Tibial nerve (tissue), 4 donors: ENCODE measurements around the gene SASS6. TPM values are rescaled to one million over a fixed set of nuclear protein-coding genes. Genes with fewer than 3 reads are reported as not detected.

ENCODE experiments used
- DNase-seq, 2 donors: peaks; one replicate each; pipeline ENCODE4 v3.0.0-alpha.2; 2019; ENCODE audit warnings: low spot score in 2 of 2
- H3K27ac ChIP-seq, 4 donors: fragments of 200-600 bp; sonication (generic) in 3 of 4; one replicate each; pipeline ENCODE4 v1.5.1; 2017 to 2019; ENCODE audit warnings: mild to moderate bottlenecking in 1 of 4
- H3K27me3 ChIP-seq, 2 donors: fragments of 200-600 bp; sonication (generic) in 1 of 2; one replicate each; pipeline versions ENCODE4 v1.5.1 to v1.6.0; 2017 to 2019
- H3K36me3 ChIP-seq, 3 donors: fragments of 200-600 bp; sonication (generic); one replicate each; pipeline ENCODE4 v1.5.1; 2018 to 2019
- H3K4me1 ChIP-seq, 4 donors: fragments of 200-600 bp; sonication (generic) in 3 of 4; one replicate each; pipeline ENCODE4 v1.5.1; 2017 to 2019
- H3K4me3 ChIP-seq, 4 donors: fragments of 200-600 bp; sonication (generic) in 3 of 4; one replicate each; pipeline ENCODE4 v1.5.1; 2017 to 2019; ENCODE audit warnings: mild to moderate bottlenecking in 1 of 4, moderate library complexity in 1 of 4
- H3K9me3 ChIP-seq, 4 donors: fragments of 200-600 bp; sonication (generic) in 3 of 4; one replicate each; pipeline ENCODE4 v1.5.1; 2017 to 2019
- CTCF ChIP-seq, 5 experiments: fragments of 200-600 bp in 3 of 5; fragments of 450-650 bp in 2 of 5; sonication (generic) in 3 of 5; IDR thresholded peaks; one replicate each; pipeline ENCODE4 v1.5.1; 2016 to 2019; ENCODE audit warnings: antibody characterized with exemption in 5 of 5, mild to moderate bottlenecking in 3 of 5, moderate library complexity in 2 of 5
- EP300 ChIP-seq, 2 donors: sonication (generic); formaldehyde crosslinking; IDR thresholded peaks; one replicate each; pipeline ENCODE4 v1.6.1; 2017; ENCODE audit warnings: antibody characterized with exemption in 2 of 2, mild to moderate bottlenecking in 1 of 2
- POLR2A ChIP-seq, 2 donors: fragments of 450-650 bp; IDR thresholded peaks; one replicate each; pipeline ENCODE4 v1.6.1; 2017; ENCODE audit warnings: antibody characterized with exemption in 2 of 2, mild to moderate bottlenecking in 2 of 2, moderate library complexity in 2 of 2
- WGBS, 2 donors: methylation state at CpG; one replicate each; pipeline ENCODE4 v1.1.5; 2018; 5-methylcytosine and 5-hydroxymethylcytosine counted together
- total RNA-seq, 4 donors: library from RNA; depleted of rRNA; stranded (reverse); fragments of >200 nt; gene quantifications; one replicate each; pipeline ENCODE4 v1.1.0, GENCODE V29; 2016

The SASS6 gene
- total RNA-seq, 4 donors from 2014 or later, result 1.8 to 3.9 (median 2.7) TPM

GRCh38 chr1:100147875-100148274 lies 15.1 kb upstream of the SASS6 start:
- Histone ChIP-seq H3K4me1 (no peaks in the 10 kb centered on the region), H3K27me3 (no peaks in the 10 kb centered on the region), H3K27ac (no peak overlapping the region), H3K36me3 (peaks cover 0 to 82% (median 9%) of the 10 kb centered on the region in 3 donors), H3K4me3 (no peak overlapping the region), H3K9me3 (no peaks in the 10 kb centered on the region)
- no peak for DNase-seq
- TF ChIP-seq EP300 (IDR thresholded peaks at IDR 0.05) (no peak), POLR2A (IDR thresholded peaks at IDR 0.05) (no peak), CTCF (IDR thresholded peaks at IDR 0.05) (no peak)
- 85 to 87% methylated on average over 4 of the region's 4 CpGs for WGBS, 2 donors

DNA sequence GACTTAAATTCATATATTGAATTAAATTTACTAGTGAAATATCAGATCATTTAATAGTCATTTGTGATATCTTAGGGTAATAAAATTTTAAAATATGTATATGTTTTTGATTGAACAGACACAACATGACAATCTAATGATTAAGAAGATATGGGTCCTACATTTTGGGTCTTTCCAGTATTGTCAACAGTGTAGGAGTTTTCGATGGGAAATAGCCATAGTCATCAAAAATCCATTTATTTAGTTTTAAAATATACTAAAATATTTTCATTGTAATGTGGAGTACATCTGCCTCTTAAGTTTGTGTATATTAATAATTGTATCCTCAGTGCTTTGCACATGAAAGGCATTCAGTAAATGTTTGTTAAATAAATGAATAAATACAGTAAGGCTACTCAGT lies 14.2 kb upstream of the SASS6 start:
- Histone ChIP-seq H3K4me3 (no peak overlapping the region), H3K36me3 (peaks cover 0 to 91% (median 9%) of the 10 kb centered on the region in 3 donors), H3K27me3 (no peaks in the 10 kb centered on the region), H3K4me1 (no peaks in the 10 kb centered on the region), H3K9me3 (no peaks in the 10 kb centered on the region), H3K27ac (no peak overlapping the region)
- no peak for DNase-seq
- TF ChIP-seq POLR2A (IDR thresholded peaks at IDR 0.05) (no peak), EP300 (IDR thresholded peaks at IDR 0.05) (no peak), CTCF (IDR thresholded peaks at IDR 0.05) (no peak)
- 95 to 98% methylated on average over 1 of the region's 1 CpG for WGBS, 2 donors

GRCh38 chr1:100145116-100145515 lies 12.4 kb upstream of the SASS6 start:
- peaks cover 0 to 98% (median 13%) of the 10 kb centered on the region in 3 donors for H3K36me3 ChIP-seq
- no peak for DNase-seq
- no peaks in the 10 kb centered on the region for H3K4me1 ChIP-seq
- no peak overlapping the region for H3K4me3 ChIP-seq
- 85 to 89% methylated on average over 3 of the region's 3 CpGs for WGBS, 2 donors
- H3K27me3 ChIP-seq, result no peaks in the 10 kb centered on the region
- no peaks in the 10 kb centered on the region for H3K9me3 ChIP-seq
- no peak overlapping the region for H3K27ac ChIP-seq
- no peak for TF ChIP-seq POLR2A (IDR thresholded peaks at IDR 0.05)
- no peak for TF ChIP-seq EP300 (IDR thresholded peaks at IDR 0.05)
- no peak for TF ChIP-seq CTCF (IDR thresholded peaks at IDR 0.05)

- TF ChIP-seq POLR2A (IDR thresholded peaks at IDR 0.05) (no peak), CTCF (IDR thresholded peaks at IDR 0.05) (no peak), EP300 (IDR thresholded peaks at IDR 0.05) (no peak)
- H3K4me3 ChIP-seq, result no peak overlapping the region
- WGBS, 2 donors, result 84% methylated on average over 3 of the region's 3 CpGs
- no peaks in the 10 kb centered on the region for H3K9me3 ChIP-seq
- H3K27me3 ChIP-seq, result no peaks in the 10 kb centered on the region
- H3K27ac ChIP-seq, result no peak overlapping the region
- peaks cover 0 to 100% (median 17%) of the 10 kb centered on the region in 3 donors for H3K36me3 ChIP-seq
- no peaks in the 10 kb centered on the region for H3K4me1 ChIP-seq
- no peak for DNase-seq
Measured at GRCh38 chr1:100142343-100142742, 9.6 kb upstream of the SASS6 start.

GRCh38 chr1:100141192-100141591 lies 8.5 kb upstream of the SASS6 start:
- 88 to 89% methylated on average over 4 of the region's 4 CpGs for WGBS, 2 donors
- H3K27ac ChIP-seq, result no peak overlapping the region
- DNase-seq, result no peak
- TF ChIP-seq CTCF (IDR thresholded peaks at IDR 0.05) (no peak), POLR2A (IDR thresholded peaks at IDR 0.05) (no peak), EP300 (IDR thresholded peaks at IDR 0.05) (no peak)
- peaks cover 0 to 3% (median 0%) of the 10 kb centered on the region in 4 donors for H3K4me1 ChIP-seq
- H3K4me3 ChIP-seq, result no peak overlapping the region
- no peaks in the 10 kb centered on the region for H3K9me3 ChIP-seq
- H3K27me3 ChIP-seq, result no peaks in the 10 kb centered on the region
- peaks cover 0 to 96% (median 17%) of the 10 kb centered on the region in 3 donors for H3K36me3 ChIP-seq
